GM12878 (cell line): ENCODE data around the gene EVC. TPM values are rescaled to one million over a fixed set of nuclear protein-coding genes. Genes with fewer than 3 reads are reported as not detected.

Experiments
- ATAC-seq: fragments of 200-7000 bp; cut with Tn5 transposase; 3 replicates; pipeline ENCODE4 v1.9.1; 2020; ENCODE audit warnings: mild to moderate bottlenecking, moderate library complexity
- BruUV-seq: library from RNA; stranded (reverse); fragments of 400-500 nt; replicated peaks from 2 replicates; lab custom pipeline; 2021; lab: Mats Ljungman, UMichigan
- CTCF ChIA-PET: fragments of 300-600 bp; sonication (Branson Sonifier 250); formaldehyde crosslinking; extraction: SDS; loops from one replicate; lab custom pipeline; 2021; ENCODE audit warnings: inconsistent platforms; lab: Yijun Ruan, JAX
- POLR2A ChIA-PET: fragments of 350-600 bp; formaldehyde crosslinking; extraction: SDS; loops from one replicate; lab custom pipeline; 2021; ENCODE audit warnings: inconsistent platforms; lab: Charles Lee
- RAD21 ChIA-PET: fragments of 300-600 bp; sonication (Branson Sonifier 250); formaldehyde crosslinking; loops from one replicate; lab custom pipeline; 2023; ENCODE audit warnings: antibody characterized with exemption; ENCODE audit not compliant: unreplicated experiment; lab: Charles Lee
- SMC1A ChIA-PET: fragments of 300-600 bp; sonication (Branson Sonifier 250); formaldehyde crosslinking; loops from one replicate; lab custom pipeline; 2023; ENCODE audit not compliant: unreplicated experiment, uncharacterized antibody; lab: Charles Lee
- DNase-seq: peaks from one replicate; pipeline ENCODE4 v3.0.0-alpha.2; 2011; ENCODE audit warnings: low read depth, low spot score
- FAIRE-seq: peaks from 3 replicates; lab custom pipeline; 2011; peaks lifted over from hg19 to GRCh38; lab: Jason Lieb, UNC
- H2AFZ ChIP-seq: 2 replicates; pipeline ENCODE4 v1.6.0; 2011; ENCODE audit warnings: low read depth, low read length, control low read depth; ENCODE audit not compliant: control insufficient read depth
- H3K27ac ChIP-seq: 2 replicates; pipeline ENCODE4 v1.5.1; 2011; ENCODE audit warnings: control low read depth; ENCODE audit not compliant: control insufficient read depth, insufficient read depth
- H3K27me3 ChIP-seq, 2 experiments: replicated peaks in 1 of 2; 2 replicates each; pipeline versions ENCODE4 v1.6.0 to v1.6.1; 2011; ENCODE audit warnings: low read length in 1 of 2; ENCODE audit not compliant: control insufficient read depth in 2 of 2, insufficient read depth in 2 of 2
- H3K36me3 ChIP-seq, 2 experiments: 2 replicates each; pipeline ENCODE4 v1.5.1; 2011; ENCODE audit warnings: low read length in 1 of 2; ENCODE audit not compliant: control insufficient read depth in 2 of 2, insufficient read depth in 2 of 2
- H3K4me1 ChIP-seq: 2 replicates; pipeline ENCODE4 v1.6.1; 2011; ENCODE audit warnings: mild to moderate bottlenecking, low read length, moderate library complexity, mixed read lengths; ENCODE audit not compliant: control insufficient read depth, insufficient read depth
- H3K4me2 ChIP-seq: 2 replicates; pipeline ENCODE4 v1.6.0; 2011; ENCODE audit warnings: control low read depth; ENCODE audit not compliant: control insufficient read depth, insufficient read depth
- H3K4me3 ChIP-seq: fragments of 200-600 bp; sonication (generic); 2 replicates; pipeline ENCODE4 v1.5.1; 2016
- H3K79me2 ChIP-seq: 2 replicates; pipeline ENCODE4 v1.6.0; 2011; ENCODE audit warnings: low read length; ENCODE audit not compliant: control insufficient read depth, insufficient read depth
- H3K9ac ChIP-seq: 2 replicates; pipeline ENCODE4 v1.8.0; 2011; ENCODE audit warnings: low read length, control low read depth, mixed read lengths; ENCODE audit not compliant: control insufficient read depth, insufficient read depth
- H3K9me3 ChIP-seq: replicated peaks from 3 replicates; pipeline ENCODE4 v1.5.1; 2011; ENCODE audit warnings: mild to moderate bottlenecking, low read length; ENCODE audit not compliant: control insufficient read depth, insufficient read depth
- H4K20me1 ChIP-seq: 2 replicates; pipeline ENCODE4 v1.6.0; 2011; ENCODE audit not compliant: control insufficient read depth, insufficient read depth
- BMI1 ChIP-seq: fragments of 450-650 bp; IDR thresholded peaks from 2 replicates; pipeline ENCODE4 v1.6.1; 2016; ENCODE audit warnings: mild to moderate bottlenecking, moderate library complexity, borderline replicate concordance
- EGR1 ChIP-seq, 2 experiments: IDR thresholded peaks; 1 replicate in 1 of 2; 2 replicates in 1 of 2; pipeline ENCODE4 v1.6.1; 2011 to 2012; ENCODE audit warnings: low read depth in 2 of 2, low read length in 2 of 2, borderline replicate concordance in 1 of 2, mild to moderate bottlenecking in 1 of 2, moderate library complexity in 1 of 2
- EZH2 ChIP-seq: IDR thresholded peaks from 2 replicates; pipeline ENCODE4 v1.6.1; 2012; ENCODE audit warnings: low read depth, mild to moderate bottlenecking, control low read depth, inconsistent platforms, low read length, borderline replicate concordance; ENCODE audit not compliant: control insufficient read depth
- IRF3 ChIP-seq: fragments of 450-650 bp; IDR thresholded peaks from 2 replicates; pipeline ENCODE4 v1.6.1; 2014; ENCODE audit warnings: mild to moderate bottlenecking
- IRF4 ChIP-seq: IDR thresholded peaks from 2 replicates; pipeline ENCODE4 v1.6.1; 2011; ENCODE audit warnings: low read depth, low read length
- PAX5 ChIP-seq: IDR thresholded peaks from 2 replicates; pipeline ENCODE4 v1.6.1; 2011; ENCODE audit warnings: low read depth, low read length, borderline replicate concordance
- SMAD5 ChIP-seq: IDR thresholded peaks from 2 replicates; pipeline ENCODE4 v1.6.1; 2016; ENCODE audit warnings: antibody characterized with exemption, low read depth
- WGBS: methylation state at CpG from one replicate; pipeline ENCODE4 v1.1.6; 2016; ENCODE audit warnings: low lambda C conversion rate; ENCODE audit not compliant: insufficient replicate concordance, insufficient coverage; ENCODE audit errors: missing lambda C conversion rate; 5-methylcytosine and 5-hydroxymethylcytosine counted together
- in situ Hi-C: fragments of 300-500 bp; cut with MboI; formaldehyde crosslinking; loops from 9 replicates; pipeline ENCODE4 v1.14.3; 2018; ENCODE audit warnings: mixed read lengths
- intact Hi-C: fragments of 100-400 bp; cut with micrococcal nuclease; formaldehyde crosslinking; loops from one replicate; pipeline ENCODE4 v1.14.2; 2022; ENCODE audit not compliant: unreplicated experiment
- polyA plus RNA-seq, 11 experiments: library from polyadenylated mRNA; depleted of rRNA in 4 of 11; unstranded in 6 of 11; stranded (reverse) in 5 of 11; fragments of >200 nt; fragmentation: Nextera tagmentation in 4 of 11; fragmentation: Illumina TruSeq in 1 of 11; extraction: Ambion mirVana in 4 of 11; extraction: Trizol in 1 of 11; gene quantifications; 1 replicate in 1 of 11; 2 replicates in 10 of 11; pipeline versions ENCODE4 v1.2.1 to v1.2.3, GENCODE V29; 2011 to 2016; ENCODE audit warnings: inconsistent platforms in 2 of 11, missing spikeins in 2 of 11, low read depth in 1 of 11
- total RNA-seq, 4 experiments: library from RNA; depleted of rRNA in 3 of 4; stranded (reverse); fragments of >200 nt in 3 of 4; fragmentation: Illumina TruSeq in 1 of 4; extraction: Trizol in 1 of 4; gene quantifications; 2 replicates each; pipeline versions ENCODE4 v1.2.1 to v1.2.3, GENCODE V29; 2013 to 2021
- TF ChIP-seq, protein P1 (sequence below): IDR thresholded peaks from 2 replicates; pipeline ENCODE4 v1.6.1; 2012; ENCODE audit warnings: mild to moderate bottlenecking, low read depth, low read length
- TF ChIP-seq, protein P2 (sequence below): fragments of 450-650 bp; formaldehyde crosslinking; IDR thresholded peaks from 2 replicates; pipeline ENCODE4 v1.5.0; 2022; ENCODE audit warnings: mild to moderate bottlenecking, missing genetic modification characterization

The EVC gene
- total and polyA plus RNA-seq, 10 of the 15 experiments (the other 5 are each of a cell fraction or from before 2014, with no cell fraction given), result 0.87 to 55.9 (median 15.6) TPM

- no peak overlapping the region for H3K27ac ChIP-seq
- H3K4me2 ChIP-seq, result no peak overlapping the region
- H3K4me1 ChIP-seq, result no peaks in the 10 kb centered on the region
- in situ Hi-C loops, result no loop called here
- TF ChIP-seq SMAD5 (no peak), EGR1 (IDR thresholded peaks at IDR 0.05; ENCODE audit: borderline replicate concordance in 1 of 2, low read depth in 2 of 2, low read length in 2 of 2) (no peak), BMI1 (no peak), EZH2 (no peak), PAX5 (no peak), IRF4 (no peak), IRF3 (no peak)
- TF ChIP-seq, protein P1, sequence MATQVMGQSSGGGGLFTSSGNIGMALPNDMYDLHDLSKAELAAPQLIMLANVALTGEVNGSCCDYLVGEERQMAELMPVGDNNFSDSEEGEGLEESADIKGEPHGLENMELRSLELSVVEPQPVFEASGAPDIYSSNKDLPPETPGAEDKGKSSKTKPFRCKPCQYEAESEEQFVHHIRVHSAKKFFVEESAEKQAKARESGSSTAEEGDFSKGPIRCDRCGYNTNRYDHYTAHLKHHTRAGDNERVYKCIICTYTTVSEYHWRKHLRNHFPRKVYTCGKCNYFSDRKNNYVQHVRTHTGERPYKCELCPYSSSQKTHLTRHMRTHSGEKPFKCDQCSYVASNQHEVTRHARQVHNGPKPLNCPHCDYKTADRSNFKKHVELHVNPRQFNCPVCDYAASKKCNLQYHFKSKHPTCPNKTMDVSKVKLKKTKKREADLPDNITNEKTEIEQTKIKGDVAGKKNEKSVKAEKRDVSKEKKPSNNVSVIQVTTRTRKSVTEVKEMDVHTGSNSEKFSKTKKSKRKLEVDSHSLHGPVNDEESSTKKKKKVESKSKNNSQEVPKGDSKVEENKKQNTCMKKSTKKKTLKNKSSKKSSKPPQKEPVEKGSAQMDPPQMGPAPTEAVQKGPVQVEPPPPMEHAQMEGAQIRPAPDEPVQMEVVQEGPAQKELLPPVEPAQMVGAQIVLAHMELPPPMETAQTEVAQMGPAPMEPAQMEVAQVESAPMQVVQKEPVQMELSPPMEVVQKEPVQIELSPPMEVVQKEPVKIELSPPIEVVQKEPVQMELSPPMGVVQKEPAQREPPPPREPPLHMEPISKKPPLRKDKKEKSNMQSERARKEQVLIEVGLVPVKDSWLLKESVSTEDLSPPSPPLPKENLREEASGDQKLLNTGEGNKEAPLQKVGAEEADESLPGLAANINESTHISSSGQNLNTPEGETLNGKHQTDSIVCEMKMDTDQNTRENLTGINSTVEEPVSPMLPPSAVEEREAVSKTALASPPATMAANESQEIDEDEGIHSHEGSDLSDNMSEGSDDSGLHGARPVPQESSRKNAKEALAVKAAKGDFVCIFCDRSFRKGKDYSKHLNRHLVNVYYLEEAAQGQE, result no peak
- TF ChIP-seq, protein P2, sequence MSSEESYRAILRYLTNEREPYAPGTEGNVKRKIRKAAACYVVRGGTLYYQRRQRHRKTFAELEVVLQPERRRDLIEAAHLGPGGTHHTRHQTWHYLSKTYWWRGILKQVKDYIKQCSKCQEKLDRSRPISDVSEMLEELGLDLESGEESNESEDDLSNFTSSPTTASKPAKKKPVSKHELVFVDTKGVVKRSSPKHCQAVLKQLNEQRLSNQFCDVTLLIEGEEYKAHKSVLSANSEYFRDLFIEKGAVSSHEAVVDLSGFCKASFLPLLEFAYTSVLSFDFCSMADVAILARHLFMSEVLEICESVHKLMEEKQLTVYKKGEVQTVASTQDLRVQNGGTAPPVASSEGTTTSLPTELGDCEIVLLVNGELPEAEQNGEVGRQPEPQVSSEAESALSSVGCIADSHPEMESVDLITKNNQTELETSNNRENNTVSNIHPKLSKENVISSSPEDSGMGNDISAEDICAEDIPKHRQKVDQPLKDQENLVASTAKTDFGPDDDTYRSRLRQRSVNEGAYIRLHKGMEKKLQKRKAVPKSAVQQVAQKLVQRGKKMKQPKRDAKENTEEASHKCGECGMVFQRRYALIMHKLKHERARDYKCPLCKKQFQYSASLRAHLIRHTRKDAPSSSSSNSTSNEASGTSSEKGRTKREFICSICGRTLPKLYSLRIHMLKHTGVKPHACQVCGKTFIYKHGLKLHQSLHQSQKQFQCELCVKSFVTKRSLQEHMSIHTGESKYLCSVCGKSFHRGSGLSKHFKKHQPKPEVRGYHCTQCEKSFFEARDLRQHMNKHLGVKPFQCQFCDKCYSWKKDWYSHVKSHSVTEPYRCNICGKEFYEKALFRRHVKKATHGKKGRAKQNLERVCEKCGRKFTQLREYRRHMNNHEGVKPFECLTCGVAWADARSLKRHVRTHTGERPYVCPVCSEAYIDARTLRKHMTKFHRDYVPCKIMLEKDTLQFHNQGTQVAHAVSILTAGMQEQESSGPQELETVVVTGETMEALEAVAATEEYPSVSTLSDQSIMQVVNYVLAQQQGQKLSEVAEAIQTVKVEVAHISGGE, result no peak
- DNase-seq (no peak), FAIRE-seq (no peak), ATAC-seq (no peak)
- ChIA-PET SMC1A (no interaction called here), CTCF (no interaction called here), POLR2A (interaction anchor here (0.7 kb wide), 1 partner anchor 91 kb away, joined by 4 read pairs; no protein-coding TSS in a partner anchor), RAD21 (no interaction called here)
- H3K9me3 ChIP-seq, result no peaks in the 10 kb centered on the region; the same call in 2 of the 3 replicates
- no peaks in the 10 kb centered on the region for H3K27me3 ChIP-seq
- no peak overlapping the region for H3K9ac ChIP-seq
- WGBS, result 49% methylated on average over 11 of the region's 11 CpGs
- no peak overlapping the region for H2AFZ ChIP-seq
- no peaks in the 10 kb centered on the region; a peak in 1 of 4 replicates for H3K36me3 ChIP-seq
- no peak overlapping the region for H3K4me3 ChIP-seq
- H4K20me1 ChIP-seq, result no peaks in the 10 kb centered on the region
- no TSS peak for BruUV-seq
- intact Hi-C loops, result no loop called here
- H3K79me2 ChIP-seq, result no peaks in the 10 kb centered on the region
Observed at GRCh38 chr4:5805270-5805669, 94.3 kb downstream of the EVC start.
